HEK293T (cell line): ENCODE results near the gene GP9.

ENCODE experiments used
- ARNT ChIP-seq: fragments of 450-650 bp; IDR thresholded peaks from 2 replicates; pipeline ENCODE4 v1.6.1; 2017; ENCODE audit warnings: mild to moderate bottlenecking
- BHLHE40 ChIP-seq: fragments of 450-650 bp; IDR thresholded peaks from 2 replicates; pipeline ENCODE4 v1.6.1; 2016; ENCODE audit warnings: mild to moderate bottlenecking, moderate library complexity, borderline replicate concordance
- ELF4 ChIP-seq: fragments of 450-650 bp; IDR thresholded peaks from 2 replicates; pipeline ENCODE4 v1.6.1; 2017; ENCODE audit warnings: antibody characterized with exemption
- FOXA1 ChIP-seq: fragments of 450-650 bp; IDR thresholded peaks from 2 replicates; pipeline ENCODE4 v1.6.1; 2016; ENCODE audit warnings: mild to moderate bottlenecking
- FOXM1 ChIP-seq: fragments of 450-650 bp; IDR thresholded peaks from 2 replicates; pipeline ENCODE4 v1.6.1; 2017; ENCODE audit warnings: mild to moderate bottlenecking, borderline replicate concordance
- HDGF ChIP-seq: fragments of 450-650 bp; IDR thresholded peaks from 2 replicates; pipeline ENCODE4 v1.6.1; 2017; ENCODE audit warnings: antibody characterized with exemption, borderline replicate concordance
- LEF1 ChIP-seq: fragments of 450-650 bp; IDR thresholded peaks from 2 replicates; pipeline ENCODE4 v1.6.1; 2017; ENCODE audit warnings: mild to moderate bottlenecking, borderline replicate concordance
- NFRKB ChIP-seq: fragments of 450-650 bp; IDR thresholded peaks from 2 replicates; pipeline ENCODE4 v1.6.1; 2016; ENCODE audit warnings: mild to moderate bottlenecking, moderate library complexity
- PKNOX1 ChIP-seq: fragments of 450-650 bp; IDR thresholded peaks from 2 replicates; pipeline ENCODE4 v1.6.1; 2016
- SP1 ChIP-seq: fragments of 450-650 bp; IDR thresholded peaks from 2 replicates; pipeline ENCODE4 v1.6.1; 2017
- SUZ12 ChIP-seq: fragments of 450-650 bp; IDR thresholded peaks from 2 replicates; pipeline ENCODE4 v1.6.1; 2016; ENCODE audit warnings: mild to moderate bottlenecking
- TARDBP ChIP-seq: fragments of 450-650 bp; IDR thresholded peaks from 2 replicates; pipeline ENCODE4 v1.6.1; 2016
- ZNF384 ChIP-seq: fragments of 450-650 bp; IDR thresholded peaks from 2 replicates; pipeline ENCODE4 v1.6.1; 2016

GRCh38 chr3:129106320-129106719, 45.7 kb downstream of the GP9 start:
- no peak for TF ChIP-seq BHLHE40
- no peak for TF ChIP-seq SUZ12
- TF ChIP-seq ELF4, result no peak
- no peak for TF ChIP-seq SP1
- TF ChIP-seq ARNT, result no peak
- no peak for TF ChIP-seq NFRKB
- TF ChIP-seq HDGF, result no peak
- TF ChIP-seq TARDBP, result no peak
- no peak for TF ChIP-seq FOXM1
- TF ChIP-seq FOXA1, result no peak
- TF ChIP-seq PKNOX1, result no peak
- no peak for TF ChIP-seq LEF1
- TF ChIP-seq ZNF384, result no peak
